ENCODE measurements around the gene KDM1A.

DNA sequence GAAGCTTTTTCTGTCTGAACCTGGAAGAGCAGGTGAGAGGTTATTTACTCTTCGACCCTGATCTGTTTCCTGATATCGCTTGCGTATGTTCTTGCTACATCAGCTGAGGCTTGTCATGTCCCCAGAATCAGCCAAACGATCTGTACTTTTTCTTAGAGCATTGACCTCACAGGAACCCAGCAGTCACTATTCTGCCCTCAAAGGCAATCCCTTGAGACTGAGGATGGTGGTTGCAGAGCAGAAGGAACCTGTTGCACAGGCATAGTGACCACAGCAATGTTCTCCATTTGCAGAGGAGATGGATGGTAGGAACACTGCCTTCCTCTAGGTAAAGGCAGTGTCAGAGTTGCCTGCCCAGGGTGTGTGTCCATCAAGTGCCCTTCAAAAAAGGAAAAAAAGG lies 35.3 kb upstream of the KDM1A start:
- TF ChIP-seq, protein P1, sequence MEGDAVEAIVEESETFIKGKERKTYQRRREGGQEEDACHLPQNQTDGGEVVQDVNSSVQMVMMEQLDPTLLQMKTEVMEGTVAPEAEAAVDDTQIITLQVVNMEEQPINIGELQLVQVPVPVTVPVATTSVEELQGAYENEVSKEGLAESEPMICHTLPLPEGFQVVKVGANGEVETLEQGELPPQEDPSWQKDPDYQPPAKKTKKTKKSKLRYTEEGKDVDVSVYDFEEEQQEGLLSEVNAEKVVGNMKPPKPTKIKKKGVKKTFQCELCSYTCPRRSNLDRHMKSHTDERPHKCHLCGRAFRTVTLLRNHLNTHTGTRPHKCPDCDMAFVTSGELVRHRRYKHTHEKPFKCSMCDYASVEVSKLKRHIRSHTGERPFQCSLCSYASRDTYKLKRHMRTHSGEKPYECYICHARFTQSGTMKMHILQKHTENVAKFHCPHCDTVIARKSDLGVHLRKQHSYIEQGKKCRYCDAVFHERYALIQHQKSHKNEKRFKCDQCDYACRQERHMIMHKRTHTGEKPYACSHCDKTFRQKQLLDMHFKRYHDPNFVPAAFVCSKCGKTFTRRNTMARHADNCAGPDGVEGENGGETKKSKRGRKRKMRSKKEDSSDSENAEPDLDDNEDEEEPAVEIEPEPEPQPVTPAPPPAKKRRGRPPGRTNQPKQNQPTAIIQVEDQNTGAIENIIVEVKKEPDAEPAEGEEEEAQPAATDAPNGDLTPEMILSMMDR (conservative IDR thresholded peaks at IDR 0.05; ENCODE audit: low read length): no peak
- no peak for TF ChIP-seq EZH2phosphoT487 (IDR thresholded peaks at IDR 0.05; ENCODE audit: borderline replicate concordance)
